Upper lobe of left lung (tissue), 6 donors: ENCODE results near the gene MYOM1. TPM values are rescaled to one million over a fixed set of nuclear protein-coding genes. Genes with fewer than 3 reads are reported as not detected.

ENCODE experiments used
- ATAC-seq, 2 donors: fragments of 200-7000 bp; cut with Tn5 transposase; one replicate each; pipeline ENCODE4 v1.9.1; 2022; ENCODE audit warnings: mild to moderate bottlenecking in 2 of 2, moderate library complexity in 2 of 2; ENCODE audit not compliant: low FRiP score in 2 of 2
- DNase-seq, 2 donors: peaks; one replicate each; pipeline ENCODE4 v3.0.0-alpha.2; 2019 to 2020
- H3K27ac ChIP-seq, 4 donors: fragments of 200-600 bp; sonication (generic); one replicate each; pipeline ENCODE4 v1.5.1; 2016 to 2019
- H3K27me3 ChIP-seq, 4 donors: fragments of 200-600 bp; sonication (generic); one replicate each; pipeline ENCODE4 v1.5.1; 2017 to 2019
- H3K36me3 ChIP-seq, 4 donors: fragments of 200-600 bp; sonication (generic); one replicate each; pipeline ENCODE4 v1.5.1; 2016 to 2019
- H3K4me1 ChIP-seq, 4 donors: fragments of 200-600 bp; sonication (generic); one replicate each; pipeline ENCODE4 v1.5.1; 2018 to 2019
- H3K4me3 ChIP-seq, 4 donors: fragments of 200-600 bp; sonication (generic); one replicate each; pipeline ENCODE4 v1.5.1; 2017 to 2019; ENCODE audit warnings: mild to moderate bottlenecking in 2 of 4, moderate library complexity in 1 of 4
- H3K9me3 ChIP-seq, 4 donors: fragments of 200-600 bp; sonication (generic); one replicate each; pipeline ENCODE4 v1.5.1; 2018 to 2019
- CTCF ChIP-seq, 6 experiments: fragments of 450-650 bp in 4 of 6; fragments of 200-600 bp in 2 of 6; sonication (generic) in 2 of 6; IDR thresholded peaks; one replicate each; pipeline ENCODE4 v1.5.1; 2016 to 2019; ENCODE audit warnings: antibody characterized with exemption in 6 of 6
- EP300 ChIP-seq, 4 donors: sonication (generic); formaldehyde crosslinking; IDR thresholded peaks; one replicate each; pipeline ENCODE4 v1.5.1; 2017; ENCODE audit warnings: antibody characterized with exemption in 4 of 4, control low read depth in 2 of 4
- POLR2A ChIP-seq, 4 donors: fragments of 450-650 bp; IDR thresholded peaks; one replicate each; pipeline ENCODE4 v1.5.1; 2016 to 2017; ENCODE audit warnings: antibody characterized with exemption in 4 of 4, mild to moderate bottlenecking in 2 of 4
- POLR2AphosphoS5 ChIP-seq, 2 donors: sonication (generic); formaldehyde crosslinking; IDR thresholded peaks; one replicate each; pipeline ENCODE4 v1.5.1; 2017; ENCODE audit warnings: antibody characterized with exemption in 2 of 2
- WGBS, 2 donors: methylation state at CpG; one replicate each; pipeline ENCODE4 v1.1.5; 2017 to 2018; 5-methylcytosine and 5-hydroxymethylcytosine counted together
- total RNA-seq, 6 donors: library from RNA; depleted of rRNA in 4 of 6; stranded (reverse); fragments of >200 nt in 4 of 6; gene quantifications; one replicate each; pipeline versions ENCODE4 v1.1.0 to v1.2.1, GENCODE V29; 2016 to 2021
- donor health status: DM: no; HTN: no; CAD: no; lungs with moderate emphysema.
- donor health status: DM: no; HTN: yes; CAD: no; lungs with severe emphysema.

Gene MYOM1
- total RNA-seq, 6 donors from 2014 or later: 0.76 to 11.2 (median 2.2) TPM

GRCh38 chr18:3186678-3187658 is 32.8 kb downstream of the MYOM1 start:
- Histone ChIP-seq H3K36me3 (no peaks in the 10 kb centered on the region), H3K9me3 (no peaks in the 10 kb centered on the region), H3K27ac (no peak overlapping the region), H3K4me3 (no peak overlapping the region), H3K4me1 (no peaks in the 10 kb centered on the region), H3K27me3 (no peaks in the 10 kb centered on the region)
- 77 to 84% methylated on average over 8 of the region's 8 CpGs for WGBS, 2 donors
- no peak for TF ChIP-seq EP300 (IDR thresholded peaks at IDR 0.05)
- TF ChIP-seq POLR2A (IDR thresholded peaks at IDR 0.05): no peak
- no peak for TF ChIP-seq CTCF (IDR thresholded peaks at IDR 0.05)
- TF ChIP-seq POLR2AphosphoS5 (IDR thresholded peaks at IDR 0.05): no peak
- no peak for DNase-seq
- no peak for ATAC-seq

GRCh38 chr18:3184275-3184963 is 35.3 kb downstream of the MYOM1 start:
- TF ChIP-seq EP300 (IDR thresholded peaks at IDR 0.05) (no peak), POLR2AphosphoS5 (IDR thresholded peaks at IDR 0.05) (no peak), CTCF (IDR thresholded peaks at IDR 0.05) (no peak)
- no peak for DNase-seq
- Histone ChIP-seq H3K9me3 (no peaks in the 10 kb centered on the region), H3K27ac (no peak overlapping the region), H3K27me3 (no peaks in the 10 kb centered on the region), H3K36me3 (no peaks in the 10 kb centered on the region), H3K4me1 (no peaks in the 10 kb centered on the region), H3K4me3 (no peak overlapping the region)
- ATAC-seq: no peak
- WGBS, 2 donors: 73 to 76% methylated on average over 6 of the region's 6 CpGs

- no peaks in the 10 kb centered on the region for H3K9me3 ChIP-seq
- no peaks in the 10 kb centered on the region for H3K36me3 ChIP-seq
- H3K4me3 ChIP-seq: no peak overlapping the region
- no peak for TF ChIP-seq CTCF (IDR thresholded peaks at IDR 0.05)
- TF ChIP-seq POLR2A (IDR thresholded peaks at IDR 0.05): no peak
- no peak for TF ChIP-seq EP300 (IDR thresholded peaks at IDR 0.05)
- no peak for TF ChIP-seq POLR2AphosphoS5 (IDR thresholded peaks at IDR 0.05)
- H3K4me1 ChIP-seq: no peaks in the 10 kb centered on the region
- WGBS, 2 donors: 96% methylated on average over 14 to 15 of the region's 15 CpGs
- ATAC-seq: no peak
- no peaks in the 10 kb centered on the region for H3K27me3 ChIP-seq
- DNase-seq: peak in 1 of 2 donors; percentile 22
- H3K27ac ChIP-seq: no peak overlapping the region
These were observed 36.6 kb downstream of the MYOM1 start for GRCh38 chr18:3183103-3183717.

- Histone ChIP-seq H3K27me3 (no peaks in the 10 kb centered on the region), H3K9me3 (no peaks in the 10 kb centered on the region), H3K27ac (no peak overlapping the region), H3K4me3 (no peak overlapping the region), H3K4me1 (no peaks in the 10 kb centered on the region), H3K36me3 (no peaks in the 10 kb centered on the region)
- no peak for DNase-seq
- no peak for ATAC-seq
- no peak for TF ChIP-seq POLR2AphosphoS5 (IDR thresholded peaks at IDR 0.05)
- TF ChIP-seq EP300 (IDR thresholded peaks at IDR 0.05): no peak
- WGBS, 2 donors: 75 to 79% methylated on average over 2 of the region's 2 CpGs
These were observed 39.4 kb downstream of the MYOM1 start for GRCh38 chr18:3180325-3180724.
